H1 (cell line): ENCODE data around the gene LY86. TPM values are rescaled to one million over a fixed set of nuclear protein-coding genes. Genes with fewer than 3 reads are reported as not detected.
A peak's percentile ranks its signal among the peaks of the same experiment; 100 is the strongest.

ENCODE experiments used
- CTCF ChIA-PET: fragments of 300-600 bp; sonication (Branson Sonifier 250); formaldehyde crosslinking; loops from one replicate; lab custom pipeline; 2021; ENCODE audit not compliant: partially characterized antibody; lab: Charles Lee
- POLR2A ChIA-PET: fragments of 300-600 bp; sonication (Branson Sonifier 250); formaldehyde crosslinking; loops from one replicate; lab custom pipeline; 2021; ENCODE audit warnings: inconsistent platforms; ENCODE audit not compliant: partially characterized antibody; lab: Charles Lee
- DNase-seq, 2 experiments: peaks; one replicate each; pipeline versions ENCODE4 v3.0.0 to v3.0.0-alpha.2; 2010 to 2022; ENCODE audit warnings: low spot score in 2 of 2, low read depth in 1 of 2, mixed read lengths in 1 of 2
- FAIRE-seq: peaks from 2 replicates; lab custom pipeline; 2011; peaks lifted over from hg19 to GRCh38; lab: Jason Lieb, UNC
- H2AFZ ChIP-seq: 2 replicates; pipeline ENCODE4 v1.8.1; 2012; ENCODE audit warnings: low read length, inconsistent platforms
- H2AK5ac ChIP-seq: 2 replicates; pipeline ENCODE4 v1.6.1; 2013; ENCODE audit warnings: low read depth, low read length
- H2BK120ac ChIP-seq: replicated peaks from 2 replicates; pipeline ENCODE3; 2013; ENCODE audit warnings: low read depth, low read length, inconsistent platforms
- H2BK12ac ChIP-seq: 2 replicates; pipeline ENCODE4 v1.6.1; 2013; ENCODE audit warnings: low read depth, low read length
- H2BK15ac ChIP-seq: 2 replicates; pipeline ENCODE4 v1.6.1; 2013; ENCODE audit warnings: low read length
- H2BK20ac ChIP-seq: 2 replicates; pipeline ENCODE4 v1.6.1; 2013; ENCODE audit warnings: low read length
- H2BK5ac ChIP-seq: 2 replicates; pipeline ENCODE4 v1.6.1; 2013; ENCODE audit warnings: low read depth, low read length
- H3K14ac ChIP-seq: 2 replicates; pipeline ENCODE4 v1.6.1; 2013; ENCODE audit warnings: inconsistent platforms; ENCODE audit not compliant: insufficient read length
- H3K18ac ChIP-seq: 2 replicates; pipeline ENCODE4 v1.6.1; 2013; ENCODE audit warnings: low read length; ENCODE audit errors: extremely low read depth
- H3K23ac ChIP-seq: 2 replicates; pipeline ENCODE4 v1.6.1; 2013; ENCODE audit warnings: inconsistent platforms; ENCODE audit not compliant: insufficient read length
- H3K23me2 ChIP-seq: 2 replicates; pipeline ENCODE4 v1.6.1; 2013; ENCODE audit warnings: low read depth, low read length
- H3K27ac ChIP-seq: 2 replicates; pipeline ENCODE4 v1.6.1; 2011; ENCODE audit warnings: low read depth, low read length, inconsistent platforms
- H3K27me3 ChIP-seq, 4 experiments: replicated peaks in 1 of 4; 1 replicate in 1 of 4; 2 replicates in 3 of 4; pipeline versions ENCODE4 v1.6.1 to v1.8.1; 2011 to 2013; ENCODE audit warnings: low read length in 3 of 4, mild to moderate bottlenecking in 3 of 4, inconsistent platforms in 2 of 4, mixed read lengths in 2 of 4, moderate library complexity in 1 of 4; ENCODE audit not compliant: control insufficient read depth in 3 of 4, insufficient read depth in 3 of 4; ENCODE audit errors: extremely low read depth in 1 of 4
- H3K36me3 ChIP-seq, 4 experiments: 2 replicates each; pipeline versions ENCODE4 v1.6.1 to v1.8.1; 2011 to 2013; ENCODE audit warnings: mild to moderate bottlenecking in 4 of 4, low read length in 3 of 4, moderate library complexity in 2 of 4, control low read depth in 1 of 4, inconsistent platforms in 1 of 4; ENCODE audit not compliant: insufficient read depth in 4 of 4, control insufficient read depth in 2 of 4
- H3K4ac ChIP-seq: replicated peaks from 2 replicates; pipeline ENCODE3; 2013; ENCODE audit warnings: low read length, low read depth, mixed read lengths, inconsistent platforms; ENCODE audit not compliant: insufficient read length
- H3K4me1 ChIP-seq, 4 experiments: replicated peaks in 1 of 4; 1 replicate in 1 of 4; 2 replicates in 3 of 4; pipeline versions ENCODE4 v1.6.1 to v1.8.1; 2011 to 2013; ENCODE audit warnings: low read length in 3 of 4, inconsistent platforms in 2 of 4, mixed read lengths in 1 of 4; ENCODE audit not compliant: insufficient read depth in 4 of 4, control insufficient read depth in 3 of 4
- H3K4me2 ChIP-seq, 2 experiments: 2 replicates each; pipeline versions ENCODE4 v1.6.1 to v1.8.1; 2011 to 2013; ENCODE audit warnings: low read depth in 2 of 2, low read length in 2 of 2, control low read depth in 1 of 2, inconsistent platforms in 1 of 2, mild to moderate bottlenecking in 1 of 2; ENCODE audit not compliant: insufficient read depth in 1 of 2
- H3K4me3 ChIP-seq, 4 experiments: fragments of 200-600, 300-600 bp in 1 of 4; sonication (generic), shearing (Covaris generic), sonication (Bioruptor Twin) in 1 of 4; 2 replicates each; pipeline versions ENCODE4 v1.5.1 to v1.8.1; 2011 to 2016; ENCODE audit warnings: low read length in 4 of 4, low read depth in 3 of 4, control low read depth in 2 of 4, inconsistent platforms in 2 of 4, mild to moderate bottlenecking in 2 of 4, mixed read lengths in 1 of 4, moderate library complexity in 1 of 4; ENCODE audit not compliant: insufficient read depth in 2 of 4; ENCODE audit errors: extremely low read depth in 1 of 4
- H3K56ac ChIP-seq: replicated peaks from 2 replicates; pipeline ENCODE3; 2013; ENCODE audit warnings: low read depth, mild to moderate bottlenecking, mixed read lengths, low read length, inconsistent platforms; ENCODE audit not compliant: insufficient read length
- H3K79me1 ChIP-seq: 2 replicates; pipeline ENCODE4 v1.6.1; 2013; ENCODE audit warnings: low read depth, low read length, control low read depth
- H3K79me2 ChIP-seq, 2 experiments: 2 replicates each; pipeline versions ENCODE4 v1.6.1 to v1.8.1; 2012 to 2013; ENCODE audit warnings: low read length in 2 of 2, mild to moderate bottlenecking in 2 of 2, inconsistent platforms in 1 of 2; ENCODE audit not compliant: insufficient read depth in 2 of 2, control insufficient read depth in 1 of 2
- H3K9ac ChIP-seq, 4 experiments: replicated peaks in 1 of 4; 1 replicate in 1 of 4; 2 replicates in 3 of 4; pipeline versions ENCODE4 v1.6.1 to v1.8.1; 2011 to 2013; ENCODE audit warnings: low read depth in 3 of 4, low read length in 3 of 4, control low read depth in 2 of 4, mild to moderate bottlenecking in 2 of 4, moderate library complexity in 2 of 4, inconsistent platforms in 1 of 4; ENCODE audit errors: extremely low read depth in 1 of 4
- H3K9me3 ChIP-seq, 2 experiments: 2 replicates each; pipeline versions ENCODE4 v1.6.1 to v1.8.1; 2012 to 2013; ENCODE audit warnings: mild to moderate bottlenecking in 2 of 2, moderate library complexity in 2 of 2, control low read depth in 1 of 2, inconsistent platforms in 1 of 2, low read depth in 1 of 2, low read length in 1 of 2, mixed read lengths in 1 of 2; ENCODE audit not compliant: insufficient read depth in 2 of 2
- H4K20me1 ChIP-seq, 2 experiments: replicated peaks in 1 of 2; 2 replicates each; pipeline versions ENCODE3 to v1.8.1; 2011 to 2013; ENCODE audit warnings: inconsistent platforms in 2 of 2, low read length in 2 of 2, mild to moderate bottlenecking in 1 of 2; ENCODE audit not compliant: insufficient read depth in 2 of 2, control insufficient read depth in 1 of 2
- H4K5ac ChIP-seq: 2 replicates; pipeline ENCODE4 v1.6.1; 2013; ENCODE audit warnings: low read length, low read depth, mixed read lengths, inconsistent platforms; ENCODE audit not compliant: insufficient read length
- H4K8ac ChIP-seq: 2 replicates; pipeline ENCODE4 v1.8.0; 2013; ENCODE audit warnings: mild to moderate bottlenecking, moderate library complexity, low read length, inconsistent platforms; ENCODE audit not compliant: insufficient read depth; ENCODE audit errors: extremely low read depth
- H4K91ac ChIP-seq: replicated peaks from 2 replicates; pipeline ENCODE3; 2013; ENCODE audit warnings: low read length, mixed read lengths, inconsistent platforms; ENCODE audit not compliant: insufficient read length
- CTCF ChIP-seq, 3 experiments: IDR thresholded peaks; 1 replicate in 2 of 3; 2 replicates in 1 of 3; pipeline versions ENCODE4 v1.5.1 to v1.6.1; 2011; ENCODE audit warnings: low read length in 3 of 3, mild to moderate bottlenecking in 3 of 3, inconsistent platforms in 2 of 3, low read depth in 1 of 3, moderate library complexity in 1 of 3; ENCODE audit not compliant: insufficient read depth in 1 of 3; ENCODE audit errors: control extremely low read depth in 1 of 3
- RAD21 ChIP-seq, 2 experiments: IDR thresholded peaks in 1 of 2; conservative IDR thresholded peaks in 1 of 2; 2 replicates each; pipeline ENCODE4 v1.6.1; 2011; ENCODE audit warnings: low read depth in 2 of 2, low read length in 2 of 2, improper control_type of control experiment in 1 of 2, inconsistent platforms in 1 of 2, mild to moderate bottlenecking in 1 of 2, moderate library complexity in 1 of 2
- SIRT6 ChIP-seq: IDR thresholded peaks from one replicate; pipeline ENCODE4 v1.7.1; 2012; ENCODE audit warnings: low read length, inconsistent platforms
- WGBS, 2 experiments: shearing (Covaris generic) in 1 of 2; methylation state at CpG; one replicate each; pipeline versions ENCODE4 v1.1.6 to v1.1.7; 2013 to 2015; ENCODE audit warnings: low lambda C conversion rate in 2 of 2, mixed read lengths in 2 of 2, inconsistent platforms in 1 of 2, low coverage in 1 of 2, missing lambda C conversion rate in 1 of 2; ENCODE audit not compliant: insufficient replicate concordance in 2 of 2, insufficient coverage in 1 of 2, insufficient read length in 1 of 2; ENCODE audit errors: extremely low coverage in 1 of 2, missing lambda C conversion rate in 1 of 2; 5-methylcytosine and 5-hydroxymethylcytosine counted together
- polyA plus RNA-seq, 7 experiments: library from polyadenylated mRNA; depleted of rRNA in 3 of 7; stranded (reverse) in 5 of 7; unstranded in 2 of 7; fragments of >200 nt in 5 of 7; fragments of 200-250 nt in 2 of 7; gene quantifications; 1 replicate in 5 of 7; 2 replicates in 1 of 7; 4 replicates in 1 of 7; pipeline versions ENCODE4 v1.2.1 to v1.2.3, GENCODE V29; 2011 to 2013; ENCODE audit warnings: missing spikeins in 2 of 7, mixed read lengths in 2 of 7
- total RNA-seq: library from RNA; stranded (reverse); fragmentation: NEBNext Ultra II Directional; extraction: Animal tissue kit (Norgen Biotek cat#: 25700); gene quantifications from 2 replicates; pipeline ENCODE4 v1.2.1, GENCODE V29; 2021

Gene LY86
- total and polyA plus RNA-seq, 2 of the 8 experiments (the other 6 are each of a cell fraction or from before 2014, with no cell fraction given) = not detected

- Histone ChIP-seq H4K20me1 (no peaks in the 10 kb centered on the region), H2AFZ (no peak overlapping the region), H4K91ac (no peak overlapping the region), H3K56ac (no peak overlapping the region), H3K14ac (no peak overlapping the region), H2AK5ac (no peak overlapping the region), H3K79me2 (no peaks in the 10 kb centered on the region), H3K27me3 (no peaks in the 10 kb centered on the region), H2BK5ac (no peak overlapping the region), H3K4me3 (no peak overlapping the region), H3K27ac (no peak overlapping the region), H3K4me1 (no peaks in the 10 kb centered on the region), H3K4me2 (no peak overlapping the region), H3K9ac (no peak overlapping the region), H3K79me1 (no peaks in the 10 kb centered on the region), H2BK20ac (no peak overlapping the region), H3K18ac (no peak overlapping the region), H4K8ac (no peak overlapping the region), H2BK15ac (no peak overlapping the region), H3K23me2 (no peaks in the 10 kb centered on the region), H4K5ac (no peak overlapping the region), H2BK120ac (no peak overlapping the region), H3K9me3 (peaks cover 0 to 3% of the 10 kb centered on the region in 2 experiments; a peak in 1 of 4 replicates), H3K23ac (no peak overlapping the region), H3K36me3 (no peaks in the 10 kb centered on the region), H3K4ac (no peak overlapping the region), H2BK12ac (no peak overlapping the region)
- TF ChIP-seq SIRT6 (no peak), CTCF (IDR thresholded peaks at IDR 0.05; ENCODE audit: control extremely low read depth in 1 of 3, insufficient read depth in 1 of 3, low read depth in 1 of 3, low read length in 3 of 3) (peak in 1 of 3 experiments; percentile 23; a peak in 1 of 4 replicates), RAD21 (IDR thresholded peaks at IDR 0.05 in 1 of 2, conservative IDR thresholded peaks at IDR 0.05 in 1 of 2; ENCODE audit: low read depth in 2 of 2, low read length in 2 of 2) (peak in 1 of 2 experiments; percentile 35; a peak in 2 of 4 replicates)
- ChIA-PET CTCF (interaction anchor here (0.7 to 1.1 kb wide), 3 partner anchors 32 to 37 kb away, joined by 3 read pairs; no protein-coding TSS in a partner anchor), POLR2A (no interaction called here)
- 89% methylated on average over 7 of the region's 7 CpGs; no CpG with 5 or more reads in 1 of the 2 experiments for WGBS, 2 experiments
- FAIRE-seq (no peak), DNase-seq (no peak)
Measured at GRCh38 chr6:6584310-6585002, 4.1 kb upstream of the LY86 start.
